ENCODE measurements around the gene KCND1. TPM values are rescaled to one million over a fixed set of nuclear protein-coding genes. Genes with fewer than 3 reads are reported as not detected.
A peak's percentile ranks its signal among the peaks of the same experiment; 100 is the strongest.

The KCND1 gene
- total and polyA plus RNA-seq, 10 of the 15 experiments (the other 5 are each of a cell fraction or from before 2014, with no cell fraction given): 0.02 to 1.0 (median 0.39) TPM

DNA sequence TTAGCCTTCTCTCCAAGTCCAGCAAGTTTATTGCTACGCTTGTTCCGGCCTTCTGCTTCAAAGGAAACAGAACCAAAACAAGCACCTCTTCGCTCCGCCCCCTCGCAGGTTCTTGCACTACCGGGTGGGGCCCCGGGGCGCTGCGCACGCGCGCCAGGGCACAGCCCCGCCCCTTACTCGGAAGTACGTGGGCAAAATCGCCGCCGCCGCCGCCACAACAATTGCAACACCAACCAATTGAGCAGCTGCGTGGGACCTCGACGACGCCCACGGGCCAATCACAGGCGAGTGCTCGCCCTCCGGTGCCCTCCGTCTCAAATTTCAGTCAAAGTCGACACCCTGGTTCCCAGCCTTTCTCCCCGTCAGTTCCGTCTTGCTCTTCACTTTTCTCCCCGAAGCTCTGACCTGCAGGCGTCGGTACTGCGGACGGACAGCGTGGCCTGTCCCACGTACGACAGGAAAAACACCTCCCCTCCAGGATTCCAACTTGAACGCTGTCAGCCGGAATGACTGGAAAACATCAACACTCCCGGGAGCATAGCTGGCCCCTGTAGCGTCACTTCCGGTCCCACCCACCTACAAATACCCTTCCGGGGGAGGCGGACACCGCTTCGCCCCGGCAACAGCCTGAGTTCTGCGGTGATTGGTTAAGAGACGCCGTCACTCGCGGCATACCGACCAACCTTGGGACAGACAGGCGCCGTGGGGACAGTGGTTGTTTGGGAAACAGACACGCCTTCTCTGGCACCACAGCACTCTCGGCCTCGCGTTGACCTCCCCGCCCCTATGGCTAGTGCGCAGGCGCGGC is 13.6 kb downstream of the KCND1 start (continued):
- TF ChIP-seq MYB (IDR thresholded peaks at IDR 0.05; ENCODE audit: borderline replicate concordance, low read depth, low read length) (no peak), JUND (IDR thresholded peaks at IDR 0.05; ENCODE audit: low read depth, low read length) (no peak), IKZF2 (IDR thresholded peaks at IDR 0.05) (no peak), ZBED1 (IDR thresholded peaks at IDR 0.05; ENCODE audit: borderline replicate concordance) (no peak), JUNB (IDR thresholded peaks at IDR 0.05) (no peak), KDM1A (IDR thresholded peaks at IDR 0.05; ENCODE audit: borderline replicate concordance) (no peak), SMC3 (IDR thresholded peaks at IDR 0.05; ENCODE audit: borderline replicate concordance, low read length) (no peak), ZZZ3 (IDR thresholded peaks at IDR 0.05; ENCODE audit: control insufficient read depth, insufficient read length, low read depth) (no peak), ZNF274 (IDR thresholded peaks at IDR 0.05; ENCODE audit: insufficient read depth, insufficient read length) (no peak), EP300 (IDR thresholded peaks at IDR 0.05; ENCODE audit: borderline replicate concordance in 1 of 2, control insufficient read depth in 1 of 2, low read depth in 2 of 2, low read length in 2 of 2) (no peak), SREBF1 (IDR thresholded peaks at IDR 0.05; ENCODE audit: low read length) (no peak), MYC (IDR thresholded peaks at IDR 0.05; ENCODE audit: insufficient read depth, insufficient read length, insufficient replicate concordance, low read length, severe bottlenecking) (no peak), TCF7 (IDR thresholded peaks at IDR 0.05; ENCODE audit: borderline replicate concordance) (no peak), ESRRA (IDR thresholded peaks at IDR 0.05; ENCODE audit: low read length) (no peak), GABPA (IDR thresholded peaks at IDR 0.05; ENCODE audit: low read depth) (peak; percentile 90), SP1 (IDR thresholded peaks at IDR 0.05; ENCODE audit: low read depth, low read length) (peak; percentile 77)
- TF ChIP-seq, protein P1, sequence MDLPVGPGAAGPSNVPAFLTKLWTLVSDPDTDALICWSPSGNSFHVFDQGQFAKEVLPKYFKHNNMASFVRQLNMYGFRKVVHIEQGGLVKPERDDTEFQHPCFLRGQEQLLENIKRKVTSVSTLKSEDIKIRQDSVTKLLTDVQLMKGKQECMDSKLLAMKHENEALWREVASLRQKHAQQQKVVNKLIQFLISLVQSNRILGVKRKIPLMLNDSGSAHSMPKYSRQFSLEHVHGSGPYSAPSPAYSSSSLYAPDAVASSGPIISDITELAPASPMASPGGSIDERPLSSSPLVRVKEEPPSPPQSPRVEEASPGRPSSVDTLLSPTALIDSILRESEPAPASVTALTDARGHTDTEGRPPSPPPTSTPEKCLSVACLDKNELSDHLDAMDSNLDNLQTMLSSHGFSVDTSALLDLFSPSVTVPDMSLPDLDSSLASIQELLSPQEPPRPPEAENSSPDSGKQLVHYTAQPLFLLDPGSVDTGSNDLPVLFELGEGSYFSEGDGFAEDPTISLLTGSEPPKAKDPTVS (IDR thresholded peaks at IDR 0.05; ENCODE audit: low read depth, low read length): no peak
- TF ChIP-seq, protein P2, sequence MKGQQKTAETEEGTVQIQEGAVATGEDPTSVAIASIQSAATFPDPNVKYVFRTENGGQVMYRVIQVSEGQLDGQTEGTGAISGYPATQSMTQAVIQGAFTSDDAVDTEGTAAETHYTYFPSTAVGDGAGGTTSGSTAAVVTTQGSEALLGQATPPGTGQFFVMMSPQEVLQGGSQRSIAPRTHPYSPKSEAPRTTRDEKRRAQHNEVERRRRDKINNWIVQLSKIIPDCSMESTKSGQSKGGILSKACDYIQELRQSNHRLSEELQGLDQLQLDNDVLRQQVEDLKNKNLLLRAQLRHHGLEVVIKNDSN (IDR thresholded peaks at IDR 0.05; ENCODE audit: borderline replicate concordance, extremely low read length, insufficient read depth, low read depth, low read length): no peak
- TF ChIP-seq, protein P3, sequence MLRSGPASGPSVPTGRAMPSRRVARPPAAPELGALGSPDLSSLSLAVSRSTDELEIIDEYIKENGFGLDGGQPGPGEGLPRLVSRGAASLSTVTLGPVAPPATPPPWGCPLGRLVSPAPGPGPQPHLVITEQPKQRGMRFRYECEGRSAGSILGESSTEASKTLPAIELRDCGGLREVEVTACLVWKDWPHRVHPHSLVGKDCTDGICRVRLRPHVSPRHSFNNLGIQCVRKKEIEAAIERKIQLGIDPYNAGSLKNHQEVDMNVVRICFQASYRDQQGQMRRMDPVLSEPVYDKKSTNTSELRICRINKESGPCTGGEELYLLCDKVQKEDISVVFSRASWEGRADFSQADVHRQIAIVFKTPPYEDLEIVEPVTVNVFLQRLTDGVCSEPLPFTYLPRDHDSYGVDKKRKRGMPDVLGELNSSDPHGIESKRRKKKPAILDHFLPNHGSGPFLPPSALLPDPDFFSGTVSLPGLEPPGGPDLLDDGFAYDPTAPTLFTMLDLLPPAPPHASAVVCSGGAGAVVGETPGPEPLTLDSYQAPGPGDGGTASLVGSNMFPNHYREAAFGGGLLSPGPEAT (IDR thresholded peaks at IDR 0.05; ENCODE audit: low read depth): peak; percentile 80
- TF ChIP-seq, protein P4, sequence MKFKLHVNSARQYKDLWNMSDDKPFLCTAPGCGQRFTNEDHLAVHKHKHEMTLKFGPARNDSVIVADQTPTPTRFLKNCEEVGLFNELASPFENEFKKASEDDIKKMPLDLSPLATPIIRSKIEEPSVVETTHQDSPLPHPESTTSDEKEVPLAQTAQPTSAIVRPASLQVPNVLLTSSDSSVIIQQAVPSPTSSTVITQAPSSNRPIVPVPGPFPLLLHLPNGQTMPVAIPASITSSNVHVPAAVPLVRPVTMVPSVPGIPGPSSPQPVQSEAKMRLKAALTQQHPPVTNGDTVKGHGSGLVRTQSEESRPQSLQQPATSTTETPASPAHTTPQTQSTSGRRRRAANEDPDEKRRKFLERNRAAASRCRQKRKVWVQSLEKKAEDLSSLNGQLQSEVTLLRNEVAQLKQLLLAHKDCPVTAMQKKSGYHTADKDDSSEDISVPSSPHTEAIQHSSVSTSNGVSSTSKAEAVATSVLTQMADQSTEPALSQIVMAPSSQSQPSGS (IDR thresholded peaks at IDR 0.05; ENCODE audit: low read length): no peak
- TF ChIP-seq, protein P5, sequence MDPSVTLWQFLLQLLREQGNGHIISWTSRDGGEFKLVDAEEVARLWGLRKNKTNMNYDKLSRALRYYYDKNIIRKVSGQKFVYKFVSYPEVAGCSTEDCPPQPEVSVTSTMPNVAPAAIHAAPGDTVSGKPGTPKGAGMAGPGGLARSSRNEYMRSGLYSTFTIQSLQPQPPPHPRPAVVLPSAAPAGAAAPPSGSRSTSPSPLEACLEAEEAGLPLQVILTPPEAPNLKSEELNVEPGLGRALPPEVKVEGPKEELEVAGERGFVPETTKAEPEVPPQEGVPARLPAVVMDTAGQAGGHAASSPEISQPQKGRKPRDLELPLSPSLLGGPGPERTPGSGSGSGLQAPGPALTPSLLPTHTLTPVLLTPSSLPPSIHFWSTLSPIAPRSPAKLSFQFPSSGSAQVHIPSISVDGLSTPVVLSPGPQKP (IDR thresholded peaks at IDR 0.05; ENCODE audit: low read depth, low read length): peak; percentile 73

Data from GM12878 (cell line).